HG03135 (cell line): ENCODE results near the gene GDF10.

Experiments used
- ATAC-seq: cut with Tn5 transposase; IDR thresholded peaks from one replicate; pipeline ENCODE4 v1.9.1; 2021; ENCODE audit warnings: mild to moderate bottlenecking, moderate library complexity; ENCODE audit not compliant: unreplicated experiment

The GDF10 gene

DNA sequence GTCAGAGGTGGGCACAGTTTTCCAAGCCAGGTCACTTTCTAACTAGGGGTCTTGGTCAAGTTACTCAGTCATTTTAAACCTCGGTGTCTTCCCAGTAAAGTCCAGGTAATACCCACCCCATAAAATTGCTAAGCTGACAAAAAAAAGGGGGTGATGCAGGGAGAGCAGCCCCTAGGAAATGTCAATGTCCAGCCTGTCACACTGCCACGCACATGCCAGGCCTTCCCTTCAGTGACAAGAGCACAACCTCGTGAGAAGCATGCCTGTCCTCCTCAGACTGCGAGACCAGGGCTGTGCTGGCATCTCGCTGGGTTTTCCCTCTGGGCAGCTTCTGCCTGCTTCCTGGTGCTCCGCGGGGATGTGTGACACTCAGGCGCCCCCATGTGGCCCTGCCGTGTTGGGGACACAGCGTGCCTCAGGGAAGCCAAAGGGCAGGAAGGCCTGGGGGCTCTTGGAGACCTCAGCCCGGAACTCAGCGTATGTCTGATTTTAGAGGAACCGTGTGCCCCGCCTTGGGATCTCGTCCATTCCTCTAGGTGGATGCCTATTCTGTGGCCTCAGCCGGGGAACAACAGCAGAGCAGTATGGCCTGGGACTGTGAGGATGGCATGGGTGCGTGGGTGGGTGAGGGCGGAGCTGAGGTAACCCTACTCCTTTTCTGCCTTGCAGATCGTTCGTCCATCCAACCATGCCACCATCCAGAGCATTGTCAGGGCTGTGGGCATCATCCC lies 12.1 kb downstream of the GDF10 start:
- ATAC-seq: no peak

- no peak for ATAC-seq
Observed at GRCh38 chr10:47312663-47312995, 12.6 kb downstream of the GDF10 start.

- no peak for ATAC-seq
Observed at GRCh38 chr10:47314416-47314970, 14.5 kb downstream of the GDF10 start.

GRCh38 chr10:47315421-47315820 lies 15.4 kb downstream of the GDF10 start:
- ATAC-seq: no peak

DNA sequence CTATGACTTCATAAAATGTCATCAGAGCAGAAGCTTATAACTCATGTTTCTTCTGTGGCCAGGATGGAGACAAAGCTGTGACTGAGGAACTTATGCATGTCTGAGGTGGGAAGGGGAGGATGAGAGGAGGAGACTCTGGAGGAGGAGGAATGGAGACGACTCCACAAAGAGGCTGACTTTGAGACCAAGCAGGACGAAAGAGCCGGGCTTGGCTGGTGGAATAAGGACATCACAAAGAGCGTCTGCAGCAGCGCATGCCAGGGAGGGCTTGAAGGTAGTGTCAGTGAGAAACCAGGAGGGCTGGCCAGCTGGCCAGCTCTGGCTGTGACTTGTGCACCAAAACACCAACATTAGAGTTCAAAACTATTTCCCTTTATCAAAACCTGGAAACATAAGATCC lies 16.1 kb downstream of the GDF10 start:
- ATAC-seq: no peak

- no peak for ATAC-seq
Observed at GRCh38 chr10:47317251-47317650, 17.3 kb downstream of the GDF10 start.

GRCh38 chr10:47318706-47319105 lies 18.7 kb downstream of the GDF10 start:
- no peak for ATAC-seq

DNA sequence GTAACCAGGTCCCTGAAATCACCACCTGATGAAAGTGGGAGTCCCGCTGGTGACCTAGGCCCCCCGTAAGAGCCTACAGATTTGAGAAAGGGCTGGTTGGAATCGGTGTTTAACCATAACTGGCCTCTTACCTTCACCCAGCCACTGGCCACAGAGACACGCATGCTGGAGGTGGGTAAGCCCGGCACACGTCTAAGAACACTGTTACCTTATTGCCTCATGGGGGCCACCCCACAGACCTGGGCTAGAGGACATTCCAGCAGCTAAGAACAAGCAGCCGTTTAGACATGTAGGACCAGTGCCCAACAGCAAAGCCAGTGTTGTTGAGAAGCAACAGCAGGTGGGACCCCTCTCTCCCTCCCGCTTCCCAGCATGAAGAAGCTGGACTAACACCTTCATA lies 19.8 kb downstream of the GDF10 start:
- no peak for ATAC-seq

DNA sequence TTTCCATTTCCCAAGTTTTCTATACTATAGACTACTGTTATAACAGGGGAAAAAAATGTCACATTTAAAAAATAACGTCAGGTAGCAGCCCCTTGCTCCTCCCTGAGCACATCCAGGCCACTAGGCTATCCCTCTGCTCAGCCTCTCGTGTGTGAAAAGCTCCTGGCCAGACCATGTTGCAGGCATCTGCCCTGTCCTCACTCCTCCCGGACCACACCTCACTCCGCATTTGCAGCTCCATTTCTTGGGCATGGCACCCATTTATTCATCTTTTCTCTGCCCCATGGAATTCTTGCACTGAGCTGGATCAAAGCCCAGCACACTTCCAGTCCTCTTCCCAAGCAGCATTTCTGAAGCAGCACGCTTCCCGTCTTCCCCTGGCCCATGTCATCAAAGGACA lies 20.8 kb downstream of the GDF10 start:
- no peak for ATAC-seq

DNA sequence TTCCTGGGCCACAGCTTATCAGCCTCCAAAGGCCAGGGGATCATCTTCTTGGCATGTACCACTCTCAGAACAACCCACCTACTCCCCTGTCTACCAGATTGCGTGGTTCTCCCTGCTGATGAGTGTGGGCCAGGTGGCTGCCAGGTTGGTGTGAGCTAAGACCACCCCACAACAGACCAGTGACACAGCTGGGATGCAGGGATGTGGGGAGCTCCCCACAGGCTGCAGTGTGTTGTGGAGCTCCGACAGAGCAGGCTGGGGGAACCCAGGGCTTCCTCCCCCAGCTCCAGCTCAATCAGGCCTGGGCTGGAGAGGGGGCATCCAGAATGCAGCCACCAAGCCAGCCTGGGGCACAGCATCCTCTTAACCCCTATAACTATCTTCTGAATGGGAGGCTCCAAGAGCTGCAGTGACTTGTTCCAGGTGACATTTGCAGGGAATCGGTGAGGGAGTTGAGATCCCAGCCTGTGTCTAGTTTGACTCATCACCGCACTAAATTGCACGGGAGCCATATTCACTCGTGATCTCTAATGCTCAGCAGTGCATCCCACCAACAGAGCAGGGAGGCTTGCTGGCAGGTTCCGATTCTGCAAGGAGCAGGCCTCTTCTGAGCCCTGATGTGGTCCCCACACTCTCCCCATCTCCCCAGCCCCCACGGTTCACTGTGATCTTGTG lies 21.7 kb downstream of the GDF10 start:
- ATAC-seq: no peak

- ATAC-seq: no peak
Observed at GRCh38 chr10:47322300-47323061, 22.5 kb downstream of the GDF10 start, which contains the start of gene GDF2. Gene GDF2, plus strand, starts transcription at chr10:47322454. Its CDS starts 215 bp downstream, at chr10:47322669.

GRCh38 chr10:47323087-47323486 lies 23.1 kb downstream of the GDF10 start:
- ATAC-seq: no peak

GRCh38 chr10:47323636-47324296 lies 23.8 kb downstream of the GDF10 start:
- no peak for ATAC-seq

DNA sequence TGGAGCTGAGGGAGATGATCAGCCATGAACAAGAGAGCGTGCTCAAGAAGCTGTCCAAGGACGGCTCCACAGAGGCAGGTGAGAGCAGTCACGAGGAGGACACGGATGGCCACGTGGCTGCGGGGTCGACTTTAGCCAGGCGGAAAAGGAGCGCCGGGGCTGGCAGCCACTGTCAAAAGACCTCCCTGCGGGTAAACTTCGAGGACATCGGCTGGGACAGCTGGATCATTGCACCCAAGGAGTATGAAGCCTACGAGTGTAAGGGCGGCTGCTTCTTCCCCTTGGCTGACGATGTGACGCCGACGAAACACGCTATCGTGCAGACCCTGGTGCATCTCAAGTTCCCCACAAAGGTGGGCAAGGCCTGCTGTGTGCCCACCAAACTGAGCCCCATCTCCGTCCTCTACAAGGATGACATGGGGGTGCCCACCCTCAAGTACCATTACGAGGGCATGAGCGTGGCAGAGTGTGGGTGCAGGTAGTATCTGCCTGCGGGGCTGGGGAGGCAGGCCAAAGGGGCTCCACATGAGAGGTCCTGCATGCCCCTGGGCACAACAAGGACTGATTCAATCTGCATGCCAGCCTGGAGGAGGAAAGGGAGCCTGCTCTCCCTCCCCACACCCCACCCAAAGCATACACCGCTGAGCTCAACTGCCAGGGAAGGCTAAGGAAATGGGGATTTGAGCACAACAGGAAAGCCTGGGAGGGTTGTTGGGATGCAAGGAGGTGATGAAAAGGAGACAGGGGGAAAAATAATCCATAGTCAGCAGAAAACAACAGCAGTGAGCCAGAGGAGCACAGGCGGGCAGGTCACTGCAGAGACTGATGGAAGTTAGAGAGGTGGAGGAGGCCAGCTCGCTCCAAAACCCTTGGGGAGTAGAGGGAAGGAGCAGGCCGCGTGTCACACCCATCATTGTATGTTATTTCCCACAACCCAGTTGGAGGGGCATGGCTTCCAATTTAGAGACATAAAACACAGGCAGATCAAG lies 25.6 kb downstream of the GDF10 start:
- ATAC-seq: no peak

DNA sequence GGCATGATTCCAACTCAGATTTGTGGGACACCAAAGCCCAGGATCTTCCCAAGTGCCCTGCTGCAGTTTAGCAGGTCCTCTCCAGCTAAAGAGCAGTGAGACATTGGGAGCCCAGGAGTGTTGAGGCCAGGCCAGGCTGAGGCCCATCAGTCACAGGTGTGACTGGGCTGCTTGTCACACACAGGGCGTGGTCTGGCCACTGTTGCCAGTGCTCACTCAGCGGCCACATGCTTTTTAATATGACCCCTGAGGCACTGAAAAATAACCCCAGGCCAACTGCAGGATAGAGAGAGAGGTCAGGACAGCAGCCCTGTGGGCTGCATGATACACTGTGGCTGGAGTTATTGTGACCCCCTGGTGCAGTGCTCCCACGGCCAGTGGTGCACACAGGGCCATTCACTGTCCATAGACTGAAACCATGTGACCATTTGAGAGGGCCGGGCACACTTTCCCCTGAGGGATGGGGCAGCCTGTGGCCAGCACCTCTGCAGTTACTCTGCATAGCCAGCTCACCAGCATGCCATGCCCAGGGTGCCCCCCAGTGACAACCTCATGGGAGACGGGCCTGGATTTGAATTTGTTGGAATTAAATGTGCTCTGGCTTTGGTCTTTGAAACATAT lies 26.4 kb downstream of the GDF10 start:
- ATAC-seq: no peak

- ATAC-seq: no peak
Observed at GRCh38 chr10:47326927-47327330, 26.9 kb downstream of the GDF10 start.

GRCh38 chr10:47329855-47330254 lies 29.9 kb downstream of the GDF10 start:
- ATAC-seq: no peak

- no peak for ATAC-seq
Observed at GRCh38 chr10:47330366-47330765, 30.4 kb downstream of the GDF10 start.

DNA sequence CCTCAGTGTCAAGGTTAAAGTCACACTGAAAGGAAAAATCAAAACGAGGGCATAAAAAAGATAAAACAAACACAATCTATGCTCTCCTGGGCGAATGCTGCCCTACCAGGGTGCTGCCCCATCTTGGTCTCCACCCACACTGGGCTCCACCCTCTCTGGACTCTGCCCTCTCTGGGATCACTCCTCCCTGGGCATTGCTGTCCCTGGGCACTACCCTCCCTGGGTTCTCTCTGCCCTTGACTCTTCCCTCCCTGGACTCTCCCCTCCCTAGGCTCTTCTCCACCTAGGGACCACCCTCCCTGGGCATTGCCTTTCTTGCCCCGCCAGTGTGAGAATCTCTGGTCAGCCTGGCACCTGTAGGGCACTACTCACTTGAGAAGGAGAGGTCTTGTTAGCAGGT lies 30.8 kb downstream of the GDF10 start:
- no peak for ATAC-seq
